Measurements from ENCODE around the gene PEX14.

Gene PEX14

DNA sequence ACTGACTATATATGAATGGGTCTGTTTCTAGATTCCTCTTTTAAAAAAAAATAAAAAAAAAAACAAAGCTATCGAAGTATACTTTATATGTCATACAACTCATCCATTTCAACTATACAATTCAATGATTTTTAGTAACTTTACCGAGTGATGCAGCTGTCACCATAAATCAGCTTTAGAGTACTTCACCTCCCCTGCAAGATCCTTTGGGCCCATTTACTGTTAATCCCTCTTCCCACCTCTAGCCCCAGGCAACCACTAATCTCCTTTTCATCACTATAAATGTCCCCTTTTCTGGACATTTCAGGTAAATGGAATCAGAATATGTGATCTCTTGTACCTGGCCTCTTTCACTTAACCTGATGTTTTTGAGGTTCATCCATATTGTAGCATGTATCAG, 133.9 kb downstream of the PEX14 start:
- H3K36me3 Mint-ChIP-seq (ENCODE audit: low read depth) = peaks cover 4% of the 10 kb centered on the region
- no peaks in the 10 kb centered on the region for H3K4me1 Mint-ChIP-seq
- H3K27ac Mint-ChIP-seq = no peak overlapping the region
- no peaks in the 10 kb centered on the region for H3K27me3 Mint-ChIP-seq
- DNase-seq = no peak
- H3K9me3 Mint-ChIP-seq = no peaks in the 10 kb centered on the region
- no peak overlapping the region for H3K4me3 Mint-ChIP-seq
- ATAC-seq = no peak

DNA sequence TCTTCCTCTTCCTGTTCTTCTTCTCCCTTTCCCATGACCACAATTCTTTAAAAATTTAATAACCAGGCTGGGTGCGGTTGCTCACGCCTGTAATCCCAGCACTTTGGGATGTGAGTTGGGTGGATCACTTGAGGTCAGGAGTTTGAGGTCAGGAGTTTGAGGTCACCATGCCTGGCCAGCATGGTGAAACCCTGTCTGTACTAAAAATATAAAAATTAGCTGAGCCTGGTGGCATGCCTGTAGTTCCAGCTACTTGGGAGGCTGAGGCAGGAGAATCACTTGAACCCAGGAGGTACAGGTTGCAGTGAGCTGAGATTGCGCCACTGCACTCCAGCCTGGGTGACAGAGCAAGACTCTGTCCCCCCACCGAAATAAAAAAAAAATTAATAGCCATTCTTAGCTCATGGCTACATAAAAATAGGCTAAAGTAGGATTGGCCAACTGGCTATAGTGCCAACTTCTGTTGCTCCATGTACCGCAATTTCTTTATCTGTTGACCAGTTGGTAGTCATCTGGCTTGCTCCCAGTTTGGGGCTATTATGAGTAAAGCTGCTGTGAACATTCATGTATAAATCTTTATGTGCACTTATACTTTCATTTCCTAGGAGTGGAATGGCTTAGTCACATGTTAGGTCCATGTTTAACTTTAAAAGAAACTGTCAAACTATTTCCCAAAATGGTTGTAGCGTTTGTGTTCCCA, 136.3 kb downstream of the PEX14 start:
- no peaks in the 10 kb centered on the region for H3K27me3 Mint-ChIP-seq
- H3K4me3 Mint-ChIP-seq = no peak overlapping the region
- no peaks in the 10 kb centered on the region for H3K4me1 Mint-ChIP-seq
- ATAC-seq = no peak
- DNase-seq = no peak
- H3K36me3 Mint-ChIP-seq (ENCODE audit: low read depth) = no peaks in the 10 kb centered on the region
- H3K9me3 Mint-ChIP-seq = no peaks in the 10 kb centered on the region
- H3K27ac Mint-ChIP-seq = no peak overlapping the region

DNA sequence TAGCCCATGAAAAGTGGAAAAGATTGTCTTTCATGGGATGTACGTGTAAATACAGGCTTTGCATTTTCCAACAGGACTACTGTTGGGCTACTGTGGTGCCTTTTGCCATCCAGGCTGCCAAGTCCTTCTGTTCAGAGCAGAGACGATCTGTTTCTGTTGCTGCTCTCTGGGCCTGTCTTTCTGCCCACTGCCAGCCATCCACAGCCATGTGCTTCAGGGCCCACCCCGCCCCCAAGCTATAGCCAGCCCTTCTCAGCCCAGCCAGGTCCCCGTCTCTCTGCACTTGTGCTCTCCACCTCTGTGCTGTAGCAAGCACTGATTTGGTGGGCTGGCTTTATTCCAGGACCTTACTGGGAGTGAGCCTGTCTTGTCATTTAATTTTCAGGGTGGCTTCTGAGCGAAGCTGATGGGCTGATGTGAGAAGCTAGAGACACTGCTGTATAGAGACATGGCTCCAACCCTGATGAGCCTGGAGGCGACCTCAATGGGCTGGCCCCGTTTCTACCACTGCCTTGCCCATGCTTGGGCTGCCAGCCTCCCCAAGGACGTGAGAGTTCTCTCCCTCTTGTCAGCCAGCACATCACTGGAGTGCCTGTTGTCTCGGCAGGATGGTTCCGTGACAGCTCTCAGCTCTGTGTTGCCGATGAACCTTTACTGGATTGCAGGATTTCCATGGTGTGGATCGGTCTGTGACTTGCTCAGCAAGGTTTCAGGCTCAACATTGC, 137.8 kb downstream of the PEX14 start:
- H3K4me3 Mint-ChIP-seq = no peak overlapping the region
- ATAC-seq (no peak), DNase-seq (no peak)
- H3K27me3 Mint-ChIP-seq = no peaks in the 10 kb centered on the region
- no peaks in the 10 kb centered on the region for H3K4me1 Mint-ChIP-seq
- H3K27ac Mint-ChIP-seq = no peak overlapping the region
- H3K36me3 Mint-ChIP-seq (ENCODE audit: low read depth) = no peaks in the 10 kb centered on the region
- H3K9me3 Mint-ChIP-seq = no peaks in the 10 kb centered on the region

DNA sequence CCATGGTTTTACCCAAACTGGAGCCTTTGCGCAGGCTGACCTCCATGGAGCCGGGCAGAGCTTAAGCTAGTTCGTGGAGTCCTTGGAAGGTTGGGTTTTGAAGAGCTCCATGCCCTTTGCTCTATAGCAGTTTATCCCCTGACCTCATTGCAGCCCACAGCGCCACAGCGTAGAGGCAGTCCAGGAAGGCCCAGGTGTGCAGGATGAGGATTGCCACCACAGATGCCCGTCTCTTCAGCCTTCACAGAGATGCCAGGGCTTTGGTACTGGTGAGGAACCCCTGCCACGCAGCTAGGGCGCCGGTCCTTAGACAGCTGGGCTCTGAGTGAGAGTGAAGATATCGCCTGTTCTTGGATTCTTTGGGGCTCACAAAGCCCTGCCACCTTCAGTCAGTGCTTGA, 138.6 kb downstream of the PEX14 start:
- ATAC-seq (no peak), DNase-seq (no peak)
- Mint-ChIP-seq H3K4me3 (no peak overlapping the region), H3K36me3 (ENCODE audit: low read depth) (no peaks in the 10 kb centered on the region), H3K27ac (no peak overlapping the region), H3K4me1 (no peaks in the 10 kb centered on the region), H3K27me3 (no peaks in the 10 kb centered on the region), H3K9me3 (no peaks in the 10 kb centered on the region)

DNA sequence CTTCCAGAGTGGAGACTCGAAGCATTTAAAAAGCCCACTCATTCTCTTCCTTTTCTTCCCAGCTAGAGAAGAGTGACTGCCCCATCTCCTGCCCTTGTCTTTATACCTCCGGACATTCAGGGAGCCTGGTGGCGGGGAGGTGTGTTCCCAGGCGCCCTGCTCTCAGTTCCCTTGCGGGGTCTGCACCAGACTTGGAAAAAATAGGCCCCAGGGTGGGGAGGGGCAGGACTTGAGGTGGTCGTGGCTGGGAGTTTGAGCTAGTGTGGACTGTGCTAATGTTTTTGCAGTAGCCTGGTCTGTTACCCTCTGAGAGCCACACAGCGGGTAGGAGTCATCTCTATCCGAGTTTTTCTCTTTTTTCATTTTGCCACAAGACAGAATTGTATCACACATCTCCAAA, 139.1 kb downstream of the PEX14 start:
- no peaks in the 10 kb centered on the region for H3K36me3 Mint-ChIP-seq (ENCODE audit: low read depth)
- no peak overlapping the region for H3K4me3 Mint-ChIP-seq

DNA sequence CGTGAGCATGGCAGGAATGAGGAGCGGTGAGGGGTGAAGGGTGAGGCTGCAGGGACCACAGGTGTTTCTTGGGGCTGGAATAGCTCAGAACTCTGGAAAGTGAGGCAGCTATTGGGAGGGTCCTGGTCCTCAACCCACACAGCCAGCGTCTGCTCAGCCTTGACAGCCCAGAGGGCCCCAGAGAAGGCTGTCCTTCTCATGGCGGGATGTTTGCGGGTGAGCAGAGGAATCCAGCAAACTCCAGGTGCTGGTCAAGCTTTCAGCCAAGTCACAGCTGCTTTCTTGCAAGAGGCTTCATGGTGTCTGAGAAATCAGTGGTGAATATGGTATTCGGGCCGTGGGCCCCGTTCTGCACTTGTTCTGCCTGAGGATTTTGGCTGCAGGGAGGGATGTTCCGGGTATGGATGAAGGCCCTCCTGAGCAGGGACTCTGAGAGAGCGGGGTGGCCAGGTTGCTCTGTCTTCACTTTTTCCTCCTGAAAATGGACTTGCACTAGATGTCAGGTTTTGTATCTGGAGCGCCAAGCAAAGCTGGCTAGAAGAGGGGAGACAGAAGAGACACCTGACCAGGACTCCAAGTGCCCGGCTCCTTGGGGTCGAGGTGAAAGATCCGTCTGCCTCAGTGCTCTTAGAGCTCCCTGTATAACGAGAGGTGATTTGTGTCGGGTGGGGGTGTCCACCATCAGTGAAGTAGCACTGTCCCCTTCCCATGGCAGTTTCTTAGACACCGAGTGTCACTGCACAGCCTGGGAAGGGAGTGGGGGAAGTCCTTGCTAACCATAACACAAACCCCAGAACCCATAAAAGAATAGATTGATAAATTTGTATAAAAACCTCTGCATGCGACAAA, 139.9 kb downstream of the PEX14 start:
- H3K36me3 Mint-ChIP-seq (ENCODE audit: low read depth) = no peaks in the 10 kb centered on the region
- H3K27ac Mint-ChIP-seq = no peak overlapping the region
- ATAC-seq = no peak
- no peaks in the 10 kb centered on the region for H3K4me1 Mint-ChIP-seq
- H3K27me3 Mint-ChIP-seq = no peaks in the 10 kb centered on the region
- no peak for DNase-seq
- H3K4me3 Mint-ChIP-seq = no peak overlapping the region
- H3K9me3 Mint-ChIP-seq = no peaks in the 10 kb centered on the region

More for the DNA sequence above, 139.1 kb downstream of the PEX14 start:
- Mint-ChIP-seq H3K27me3 (no peaks in the 10 kb centered on the region), H3K27ac (no peak overlapping the region), H3K9me3 (no peaks in the 10 kb centered on the region), H3K4me1 (no peaks in the 10 kb centered on the region)
- DNase-seq = no peak
- no peak for ATAC-seq

DNA sequence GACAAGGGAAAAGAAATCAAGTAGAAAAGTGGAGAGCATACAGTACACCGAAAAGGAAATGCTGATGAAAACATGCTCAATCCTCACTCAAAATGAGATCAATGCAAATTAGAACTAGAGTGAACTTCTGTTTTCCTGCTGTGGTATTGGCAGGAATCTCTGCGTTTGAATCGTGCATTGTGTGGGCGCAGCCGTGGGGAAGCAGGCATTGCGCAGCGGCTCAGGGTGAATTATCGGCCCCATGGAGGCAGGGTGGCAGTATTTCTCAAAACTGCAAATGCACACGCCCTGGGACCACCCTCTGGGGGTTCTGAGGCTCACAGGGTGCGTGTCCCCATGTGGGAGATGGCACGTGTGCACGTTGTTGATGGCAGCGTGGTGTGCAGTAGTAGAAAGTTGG, 140.6 kb downstream of the PEX14 start:
- H3K4me1 Mint-ChIP-seq = no peaks in the 10 kb centered on the region
- H3K4me3 Mint-ChIP-seq = no peak overlapping the region
- no peak overlapping the region for H3K27ac Mint-ChIP-seq
- no peaks in the 10 kb centered on the region for H3K9me3 Mint-ChIP-seq
- H3K36me3 Mint-ChIP-seq (ENCODE audit: low read depth) = no peaks in the 10 kb centered on the region
- H3K27me3 Mint-ChIP-seq = no peaks in the 10 kb centered on the region
- no peak for DNase-seq
- no peak for ATAC-seq

DNA sequence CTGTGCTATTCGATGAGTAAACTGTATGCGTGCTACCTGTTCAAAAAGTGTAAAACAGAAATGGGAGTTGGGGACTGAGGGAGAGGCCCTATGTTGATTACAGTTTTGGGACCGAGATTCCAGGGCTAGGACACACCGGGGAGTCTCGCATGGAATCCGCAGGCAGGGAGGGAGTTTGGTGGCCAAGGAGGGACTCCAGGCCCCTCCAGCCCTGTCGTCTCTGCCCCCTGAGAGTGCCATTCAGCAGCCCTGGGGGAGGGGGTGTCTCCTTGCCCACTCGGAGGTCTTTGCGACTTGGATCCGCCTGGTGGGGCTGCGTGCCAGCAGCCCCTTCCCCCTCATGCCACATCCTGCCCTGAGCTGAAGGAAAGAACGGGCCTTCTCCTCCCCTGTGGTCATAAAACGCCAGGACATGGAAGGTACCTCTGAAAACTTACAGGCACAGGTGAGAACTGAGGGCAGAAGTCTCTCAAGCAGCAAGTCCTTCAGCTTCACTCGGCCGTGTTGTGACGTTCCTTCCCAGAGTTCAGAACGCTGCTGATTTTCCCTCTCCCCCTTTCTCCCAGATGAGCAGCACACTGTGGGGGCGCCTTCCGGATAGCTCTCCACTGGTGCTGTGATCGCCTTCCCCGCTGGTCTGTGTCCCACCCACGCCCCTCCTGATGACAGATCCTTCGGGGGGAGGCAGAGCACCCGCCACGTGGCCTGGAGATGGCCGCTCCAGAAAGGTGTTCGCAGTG, 141.4 kb downstream of the PEX14 start:
- no peak for DNase-seq
- Mint-ChIP-seq H3K4me3 (no peak overlapping the region), H3K36me3 (ENCODE audit: low read depth) (no peaks in the 10 kb centered on the region), H3K27ac (no peak overlapping the region), H3K4me1 (no peaks in the 10 kb centered on the region), H3K27me3 (no peaks in the 10 kb centered on the region), H3K9me3 (no peaks in the 10 kb centered on the region)
- no peak for ATAC-seq

DNA sequence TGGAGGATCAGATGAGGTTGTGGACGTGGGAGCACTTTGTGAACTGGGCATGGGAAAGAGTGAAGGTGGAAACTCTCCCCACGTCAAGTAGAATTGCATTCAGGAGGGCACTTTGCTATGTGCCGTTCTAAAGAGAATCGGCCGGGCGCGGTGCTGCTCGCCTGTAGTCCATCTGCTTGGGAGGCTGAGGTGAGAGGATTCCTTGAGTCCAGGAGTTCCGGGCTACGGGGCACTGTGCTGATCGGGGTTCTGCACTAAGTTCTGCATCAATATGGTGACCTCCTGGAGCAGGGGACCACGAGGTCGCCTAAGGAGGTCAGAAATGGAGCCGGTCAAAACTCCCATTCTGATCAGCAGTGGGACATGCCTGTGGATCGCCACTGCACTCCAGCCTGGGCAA, 141.9 kb downstream of the PEX14 start:
- ATAC-seq = no peak
- no peak overlapping the region for H3K27ac Mint-ChIP-seq

DNA sequence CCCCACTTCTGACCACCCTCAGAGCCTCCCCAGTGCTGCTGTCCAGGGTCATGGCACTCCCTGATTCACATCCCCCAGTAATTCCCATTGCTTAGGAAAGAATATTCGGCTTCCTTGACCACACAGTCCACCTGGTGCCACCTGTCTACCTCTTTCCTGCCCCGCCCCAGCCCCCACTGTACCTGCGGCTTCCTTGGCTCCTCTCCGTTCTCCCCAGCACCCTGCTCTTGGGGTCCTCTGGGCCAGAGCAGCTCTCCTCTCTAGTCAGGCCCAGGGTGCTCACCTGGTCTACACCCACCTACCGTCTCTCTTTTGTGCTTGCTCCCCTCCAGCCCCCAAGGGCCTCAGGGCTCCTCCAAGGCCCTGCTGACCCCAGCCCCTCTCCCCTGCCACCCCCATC, 142.6 kb downstream of the PEX14 start:
- DNase-seq = no peak
- H3K27ac Mint-ChIP-seq = no peak overlapping the region

More for the DNA sequence above, 141.9 kb downstream of the PEX14 start:
- Mint-ChIP-seq H3K4me1 (no peaks in the 10 kb centered on the region), H3K36me3 (ENCODE audit: low read depth) (no peaks in the 10 kb centered on the region), H3K27me3 (no peaks in the 10 kb centered on the region), H3K9me3 (no peaks in the 10 kb centered on the region), H3K4me3 (no peak overlapping the region)
- DNase-seq = no peak

DNA sequence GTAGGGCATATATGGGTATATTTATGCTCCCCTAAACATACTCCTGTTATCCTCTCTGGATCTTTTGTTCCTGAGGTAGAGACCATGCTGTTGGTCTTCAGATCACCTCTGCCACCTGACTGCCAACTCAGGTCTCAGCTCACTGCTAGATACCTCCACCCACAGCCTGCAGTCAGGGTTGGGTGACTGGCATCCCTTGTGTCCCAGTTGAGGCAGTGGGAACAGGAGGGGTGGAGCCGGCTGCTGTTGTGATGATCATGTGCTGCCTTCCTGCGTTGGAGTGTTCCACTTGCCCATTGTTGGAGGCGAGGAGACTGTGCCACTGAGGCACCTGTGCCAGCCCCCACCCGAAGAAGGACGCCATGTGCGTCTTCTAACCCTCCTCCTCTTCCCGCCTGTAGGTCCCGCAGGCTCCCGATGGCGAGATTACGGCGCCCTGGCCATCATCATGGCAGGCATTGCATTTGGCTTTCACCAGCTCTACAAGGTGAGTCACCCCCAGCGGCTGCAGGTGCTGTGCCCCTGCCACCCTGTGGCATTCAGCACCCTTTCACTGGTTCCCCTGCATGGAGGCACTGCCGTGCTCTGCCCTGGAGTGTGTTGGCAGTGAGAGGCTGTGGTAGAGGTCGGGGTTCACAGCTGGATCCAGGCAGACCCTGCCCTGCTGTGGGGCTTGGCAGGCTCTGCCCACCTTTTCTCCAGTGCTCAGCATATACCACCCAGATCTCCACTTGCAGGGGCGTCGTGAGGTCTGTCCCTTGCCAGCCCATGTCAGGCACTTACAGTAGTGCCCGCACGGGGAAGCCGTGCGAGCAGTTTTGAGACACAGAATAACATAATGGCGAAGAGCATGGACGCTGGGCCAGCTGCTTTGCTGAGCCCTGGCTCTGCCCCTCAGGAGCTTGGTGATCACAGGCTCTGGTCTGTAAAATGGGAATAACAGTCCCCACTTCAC, 143.5 kb downstream of the PEX14 start:
- no peak for ATAC-seq
- Mint-ChIP-seq H3K36me3 (ENCODE audit: low read depth) (no peaks in the 10 kb centered on the region), H3K9me3 (no peaks in the 10 kb centered on the region), H3K4me3 (no peak overlapping the region), H3K27ac (no peak overlapping the region), H3K27me3 (no peaks in the 10 kb centered on the region), H3K4me1 (no peaks in the 10 kb centered on the region)
- DNase-seq = no peak

More for the DNA sequence above, 142.6 kb downstream of the PEX14 start:
- Mint-ChIP-seq H3K36me3 (ENCODE audit: low read depth) (no peaks in the 10 kb centered on the region), H3K27me3 (no peaks in the 10 kb centered on the region), H3K4me3 (no peak overlapping the region), H3K9me3 (no peaks in the 10 kb centered on the region), H3K4me1 (no peaks in the 10 kb centered on the region)
- no peak for ATAC-seq

DNA sequence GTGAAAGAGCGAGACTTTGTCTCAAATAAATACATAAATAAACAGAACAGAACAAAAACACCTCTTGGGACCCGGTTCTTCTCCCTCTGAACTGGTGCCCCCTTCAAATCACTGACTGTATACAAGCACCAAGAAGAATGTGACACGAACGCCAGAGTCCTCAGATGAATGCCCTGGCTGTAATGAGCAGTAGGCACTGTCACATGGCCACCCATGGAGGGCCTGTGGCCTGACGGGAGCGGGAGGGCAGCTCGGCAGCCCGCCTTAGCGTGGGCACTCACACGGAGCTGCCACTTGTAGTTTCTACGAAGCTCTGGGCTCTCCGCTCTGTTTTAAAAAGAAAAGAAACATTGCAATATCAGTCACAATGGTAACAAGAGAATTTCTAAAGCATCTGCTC, 146.0 kb downstream of the PEX14 start:
- no peaks in the 10 kb centered on the region for H3K27me3 Mint-ChIP-seq
- H3K4me1 Mint-ChIP-seq = no peaks in the 10 kb centered on the region
- H3K9me3 Mint-ChIP-seq = no peaks in the 10 kb centered on the region
- DNase-seq = no peak
- no peak overlapping the region for H3K4me3 Mint-ChIP-seq
- no peak overlapping the region for H3K27ac Mint-ChIP-seq
- H3K36me3 Mint-ChIP-seq (ENCODE audit: low read depth) = no peaks in the 10 kb centered on the region
- ATAC-seq = no peak

DNA sequence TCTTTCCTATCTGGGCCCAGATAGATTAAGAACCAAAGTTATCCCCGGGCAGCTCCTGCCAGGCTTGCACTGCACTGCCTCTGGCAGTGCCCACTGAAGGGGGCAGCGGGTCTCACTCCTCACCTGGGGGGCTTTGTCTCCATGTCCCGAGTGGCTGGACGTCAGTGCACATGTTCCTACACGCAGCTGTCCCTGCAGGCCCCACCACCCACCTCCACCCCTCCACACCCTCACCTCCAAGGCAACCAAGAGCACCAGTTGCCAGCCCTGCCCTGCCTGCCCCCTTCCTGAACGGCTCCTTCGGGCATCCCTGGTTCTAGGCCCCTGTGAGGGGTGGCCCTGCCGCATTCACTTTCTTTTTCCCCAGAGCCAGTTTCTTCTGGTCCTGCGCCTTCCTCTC, 147.2 kb downstream of the PEX14 start:
- ATAC-seq (no peak), DNase-seq (no peak)
- Mint-ChIP-seq H3K9me3 (no peaks in the 10 kb centered on the region), H3K4me3 (no peak overlapping the region), H3K27me3 (no peaks in the 10 kb centered on the region), H3K4me1 (no peaks in the 10 kb centered on the region), H3K36me3 (ENCODE audit: low read depth) (no peaks in the 10 kb centered on the region), H3K27ac (no peak overlapping the region)

All from activated naive CD8-positive, alpha-beta T cell treated with anti-CD3 and anti-CD28 coated beads, Interleukin-2, amount 50 U/mL, for 24 hours (primary cell).